SU-DHL-6 (cell line): Measurements from ENCODE around the gene RND2.

Experiments used
- H2AFZ ChIP-seq: fragments of 200-600 bp; sonication (generic); 2 replicates; pipeline ENCODE4 v1.6.1; 2014; ENCODE audit warnings: low read depth, mild to moderate bottlenecking, moderate library complexity, mixed read lengths, antibody characterized with exemption, low read length; ENCODE audit not compliant: severe bottlenecking
- H3F3A ChIP-seq: fragments of 200-600 bp; shearing (Covaris generic); 2 replicates; pipeline ENCODE4 v1.6.0; 2016; ENCODE audit warnings: antibody characterized with exemption, mild to moderate bottlenecking; ENCODE audit not compliant: insufficient read depth
- H3K27ac ChIP-seq: fragments of 200-600 bp; sonication (generic); 2 replicates; pipeline ENCODE4 v1.5.1; 2016; ENCODE audit warnings: low read depth, mild to moderate bottlenecking, low read length, moderate library complexity, mixed read lengths
- H3K27me3 ChIP-seq: fragments of 200-600 bp; sonication (generic), shearing (Covaris generic); 2 replicates; pipeline ENCODE4 v1.6.0; 2014; ENCODE audit warnings: mild to moderate bottlenecking, low read length
- H3K36me3 ChIP-seq: fragments of 200-600 bp; sonication (generic); 2 replicates; pipeline ENCODE4 v1.6.1; 2014; ENCODE audit warnings: mild to moderate bottlenecking, low read length, mixed read lengths
- H3K4me2 ChIP-seq: fragments of 300-600, 200-600 bp; shearing (Covaris generic), sonication (generic); 2 replicates; pipeline ENCODE4 v1.6.0; 2014; ENCODE audit warnings: low read length, low read depth, mild to moderate bottlenecking; ENCODE audit not compliant: poor library complexity, severe bottlenecking
- H3K4me3 ChIP-seq: fragments of 200-600 bp; sonication (generic); 2 replicates; pipeline ENCODE4 v1.5.1; 2014; ENCODE audit warnings: antibody characterized with exemption, low read length, mild to moderate bottlenecking, mixed read lengths; ENCODE audit not compliant: insufficient read depth, poor library complexity, severe bottlenecking
- H3K79me2 ChIP-seq: fragments of 200-600 bp; sonication (generic); 2 replicates; pipeline ENCODE4 v1.6.1; 2014; ENCODE audit warnings: mild to moderate bottlenecking, low read length, moderate library complexity; ENCODE audit not compliant: insufficient read depth
- H3K9ac ChIP-seq: fragments of 200-600 bp; sonication (generic); 2 replicates; pipeline ENCODE4 v1.7.0; 2014; ENCODE audit warnings: mild to moderate bottlenecking, low read length
- H3K9me2 ChIP-seq: fragments of 200-600 bp; sonication (generic); replicated peaks from 2 replicates; pipeline ENCODE4 v1.6.1; 2014; ENCODE audit warnings: low read length; ENCODE audit not compliant: insufficient read depth
- H3K9me3 ChIP-seq: fragments of 200-600 bp; sonication (generic); 2 replicates; pipeline ENCODE4 v1.6.1; 2014; ENCODE audit warnings: low read length, mixed read lengths; ENCODE audit not compliant: insufficient read depth
- H4K20me1 ChIP-seq: fragments of 200-600 bp; sonication (generic); 2 replicates; pipeline ENCODE4 v1.6.1; 2014; ENCODE audit warnings: low read depth, mild to moderate bottlenecking, antibody characterized with exemption, low read length, moderate library complexity, mixed read lengths
- EZH2phosphoT487 ChIP-seq: fragments of 200-600 bp; sonication (generic), shearing (Covaris generic); conservative IDR thresholded peaks from 2 replicates; pipeline ENCODE4 v1.6.1; 2018; ENCODE audit warnings: mild to moderate bottlenecking, antibody characterized with exemption, low read length, moderate library complexity, mixed read lengths
- TF ChIP-seq, protein P1 (sequence below): fragments of 200-600 bp; sonication (generic); IDR thresholded peaks from one replicate; pipeline ENCODE4 v1.5.1; 2017; ENCODE audit warnings: antibody characterized with exemption, mild to moderate bottlenecking, low read length, moderate library complexity; ENCODE audit not compliant: insufficient read depth, poor library complexity, severe bottlenecking

The RND2 gene

DNA sequence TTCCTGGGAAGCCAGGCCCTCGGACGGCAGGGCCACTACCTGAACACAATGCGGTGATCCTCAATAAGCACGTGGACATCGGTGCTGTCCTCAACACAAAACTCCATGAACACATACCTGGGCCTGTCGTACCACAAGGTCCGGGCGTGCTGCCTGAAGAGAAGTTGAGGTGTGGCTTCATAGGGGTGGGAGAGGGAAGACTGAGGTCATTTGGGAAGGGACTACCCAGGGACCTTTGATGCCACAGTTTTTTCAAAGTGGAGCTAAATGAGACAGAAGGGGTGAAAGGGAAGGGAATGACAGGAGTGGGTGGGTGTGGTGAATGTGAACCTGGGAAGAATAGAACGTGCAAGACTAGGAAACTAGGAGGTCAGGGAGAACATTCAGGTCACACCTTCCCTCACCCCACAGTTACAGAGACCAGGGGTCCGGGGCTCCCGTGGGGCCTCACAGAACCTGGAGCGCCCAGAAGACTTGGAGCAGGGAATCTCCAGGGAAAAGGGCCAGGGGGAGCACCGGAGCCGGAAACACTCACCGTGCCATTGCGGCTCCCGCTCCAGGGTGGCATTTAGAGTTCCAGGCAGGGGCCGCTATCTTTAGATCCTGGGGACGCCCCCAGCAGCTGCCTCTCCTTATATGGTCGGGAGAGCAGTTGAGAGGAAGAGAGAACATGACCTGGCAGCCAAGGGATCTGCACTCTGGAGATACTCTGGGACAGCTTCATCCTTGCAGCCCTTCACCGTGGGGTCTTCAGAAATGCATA is 45.3 kb upstream of the RND2 start, which contains the start of gene PTGES3L:
Gene PTGES3L, minus strand, starts transcription at position 570 of the 763 bp plus-strand sequence. Its CDS starts 27 bp downstream, at position 543.
- Histone ChIP-seq H3K9me2 (no peaks in the 10 kb centered on the region), H3K9ac (peak within 1 kb of the TSS; percentile 85), H2AFZ (peak within 1 kb of the TSS; percentile 67), H3K9me3 (no peaks in the 10 kb centered on the region), H3K4me3 (peak within 1 kb of the TSS; percentile 67), H3F3A (peaks cover 6% of the 10 kb centered on the region; the same call in 1 of the 2 replicates), H4K20me1 (no peaks in the 10 kb centered on the region), H3K27ac (peak within 1 kb of the TSS; percentile 77), H3K27me3 (no peaks in the 10 kb centered on the region), H3K36me3 (no peaks in the 10 kb centered on the region), H3K4me2 (peak within 1 kb of the TSS; percentile 87), H3K79me2 (peaks cover 16% of the 10 kb centered on the region; the same call in 1 of the 2 replicates)
- TF ChIP-seq EZH2phosphoT487: no peak
- TF ChIP-seq, protein P1, sequence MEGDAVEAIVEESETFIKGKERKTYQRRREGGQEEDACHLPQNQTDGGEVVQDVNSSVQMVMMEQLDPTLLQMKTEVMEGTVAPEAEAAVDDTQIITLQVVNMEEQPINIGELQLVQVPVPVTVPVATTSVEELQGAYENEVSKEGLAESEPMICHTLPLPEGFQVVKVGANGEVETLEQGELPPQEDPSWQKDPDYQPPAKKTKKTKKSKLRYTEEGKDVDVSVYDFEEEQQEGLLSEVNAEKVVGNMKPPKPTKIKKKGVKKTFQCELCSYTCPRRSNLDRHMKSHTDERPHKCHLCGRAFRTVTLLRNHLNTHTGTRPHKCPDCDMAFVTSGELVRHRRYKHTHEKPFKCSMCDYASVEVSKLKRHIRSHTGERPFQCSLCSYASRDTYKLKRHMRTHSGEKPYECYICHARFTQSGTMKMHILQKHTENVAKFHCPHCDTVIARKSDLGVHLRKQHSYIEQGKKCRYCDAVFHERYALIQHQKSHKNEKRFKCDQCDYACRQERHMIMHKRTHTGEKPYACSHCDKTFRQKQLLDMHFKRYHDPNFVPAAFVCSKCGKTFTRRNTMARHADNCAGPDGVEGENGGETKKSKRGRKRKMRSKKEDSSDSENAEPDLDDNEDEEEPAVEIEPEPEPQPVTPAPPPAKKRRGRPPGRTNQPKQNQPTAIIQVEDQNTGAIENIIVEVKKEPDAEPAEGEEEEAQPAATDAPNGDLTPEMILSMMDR: no peak

- peaks cover 6% of the 10 kb centered on the region; the same call in 1 of the 2 replicates for H3F3A ChIP-seq
- H3K27ac ChIP-seq: peak within 1 kb of the TSS; percentile 77
- H3K9me3 ChIP-seq: no peaks in the 10 kb centered on the region
- H4K20me1 ChIP-seq: no peaks in the 10 kb centered on the region
- peaks cover 16% of the 10 kb centered on the region; the same call in 1 of the 2 replicates for H3K79me2 ChIP-seq
- no peaks in the 10 kb centered on the region for H3K36me3 ChIP-seq
- peak within 1 kb of the TSS; percentile 85 for H3K9ac ChIP-seq
- TF ChIP-seq, protein P1: no peak
- TF ChIP-seq EZH2phosphoT487: no peak
- peak within 1 kb of the TSS; percentile 87 for H3K4me2 ChIP-seq
- peak within 1 kb of the TSS; percentile 67 for H2AFZ ChIP-seq
- no peaks in the 10 kb centered on the region for H3K9me2 ChIP-seq
- no peaks in the 10 kb centered on the region for H3K27me3 ChIP-seq
- H3K4me3 ChIP-seq: peak within 1 kb of the TSS; percentile 67
Measured at GRCh38 chr17:42980274-42980765, 44.7 kb upstream of the RND2 start, which contains the start of gene RUNDC1. Gene RUNDC1 (plus strand): TSS chr17:42980565. CDS start chr17:42980577, 12 bp downstream.

- peaks cover 16% of the 10 kb centered on the region; the same call in 1 of the 2 replicates for H3K79me2 ChIP-seq
- H3K4me3 ChIP-seq: peak overlapping the region; percentile 67
- no peaks in the 10 kb centered on the region for H4K20me1 ChIP-seq
- no peaks in the 10 kb centered on the region for H3K9me2 ChIP-seq
- no peaks in the 10 kb centered on the region for H3K27me3 ChIP-seq
- peak overlapping the region; percentile 87 for H3K4me2 ChIP-seq
- H3F3A ChIP-seq: peaks cover 6% of the 10 kb centered on the region; the same call in 1 of the 2 replicates
- H3K9me3 ChIP-seq: no peaks in the 10 kb centered on the region
- no peaks in the 10 kb centered on the region for H3K36me3 ChIP-seq
- peak overlapping the region; percentile 55 for H2AFZ ChIP-seq
- TF ChIP-seq, protein P1: no peak
- no peak for TF ChIP-seq EZH2phosphoT487
- peak overlapping the region; percentile 77 for H3K27ac ChIP-seq
- H3K9ac ChIP-seq: peak overlapping the region; percentile 85
Measured at GRCh38 chr17:42980766-42981397, 44.1 kb upstream of the RND2 start.
